ENCODE data around the gene DYNC1I2.

DYNC1I2 gene

GRCh38 chr2:171785450-171785849 is 98.2 kb downstream of the DYNC1I2 start:
- DNase-seq: no peak

GRCh38 chr2:171787333-171788072 is 100.2 kb downstream of the DYNC1I2 start:
- no peak for DNase-seq

DNA sequence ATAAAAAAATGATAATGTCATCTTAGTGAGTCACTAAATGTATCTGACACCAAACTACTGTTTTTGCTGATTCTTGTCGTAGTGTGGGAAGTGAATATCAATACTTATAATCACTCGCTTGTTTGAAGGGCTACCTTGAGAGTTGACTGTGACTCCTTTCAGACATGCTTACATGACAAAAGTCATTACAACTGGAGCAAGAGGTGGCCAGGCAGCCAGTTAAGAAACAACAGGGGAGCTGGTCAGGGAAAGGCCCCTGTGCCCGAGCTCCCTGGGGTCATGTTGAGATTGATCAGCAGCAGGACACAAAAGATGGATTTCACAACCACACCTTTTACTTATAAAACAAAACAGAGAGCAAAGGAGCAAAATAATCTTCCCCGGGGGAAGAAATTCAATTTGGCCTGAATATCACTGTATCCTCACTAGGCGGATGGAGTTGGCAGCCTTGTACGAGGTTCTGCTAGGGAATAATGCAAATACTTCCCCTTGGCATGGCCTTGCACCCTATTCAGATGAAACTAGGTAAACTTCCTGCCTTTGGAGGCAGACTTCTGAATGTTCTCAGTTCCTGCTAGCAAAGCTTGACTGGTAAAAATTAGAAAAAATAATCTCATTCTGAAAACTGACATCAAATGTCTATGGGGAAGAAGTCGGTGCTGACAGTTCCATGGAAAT is 101.2 kb downstream of the DYNC1I2 start:
- DNase-seq: no peak

DNA sequence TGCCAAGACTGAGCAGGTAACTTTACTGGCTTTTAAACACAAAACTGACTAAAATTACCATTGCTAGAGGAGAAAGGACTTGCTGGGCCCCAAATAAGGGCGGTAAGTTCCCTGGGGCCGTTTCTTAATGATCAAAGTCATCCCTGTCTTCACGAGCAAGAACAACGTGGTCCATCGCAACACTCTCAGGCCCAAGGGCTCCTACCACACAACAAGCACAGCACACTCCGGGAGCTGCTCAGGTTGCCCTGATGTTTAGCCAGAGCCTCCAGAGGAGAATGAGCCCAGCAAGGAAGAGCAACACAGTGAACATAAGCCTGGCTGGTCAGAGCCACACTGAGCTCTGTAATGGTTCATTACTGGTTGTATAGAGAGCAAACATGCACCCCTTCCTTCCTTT is 102.7 kb downstream of the DYNC1I2 start:
- DNase-seq: no peak

GRCh38 chr2:171791361-171791760 is 104.1 kb downstream of the DYNC1I2 start:
- no peak for DNase-seq

GRCh38 chr2:171792157-171792556 is 104.9 kb downstream of the DYNC1I2 start:
- DNase-seq: no peak

DNA sequence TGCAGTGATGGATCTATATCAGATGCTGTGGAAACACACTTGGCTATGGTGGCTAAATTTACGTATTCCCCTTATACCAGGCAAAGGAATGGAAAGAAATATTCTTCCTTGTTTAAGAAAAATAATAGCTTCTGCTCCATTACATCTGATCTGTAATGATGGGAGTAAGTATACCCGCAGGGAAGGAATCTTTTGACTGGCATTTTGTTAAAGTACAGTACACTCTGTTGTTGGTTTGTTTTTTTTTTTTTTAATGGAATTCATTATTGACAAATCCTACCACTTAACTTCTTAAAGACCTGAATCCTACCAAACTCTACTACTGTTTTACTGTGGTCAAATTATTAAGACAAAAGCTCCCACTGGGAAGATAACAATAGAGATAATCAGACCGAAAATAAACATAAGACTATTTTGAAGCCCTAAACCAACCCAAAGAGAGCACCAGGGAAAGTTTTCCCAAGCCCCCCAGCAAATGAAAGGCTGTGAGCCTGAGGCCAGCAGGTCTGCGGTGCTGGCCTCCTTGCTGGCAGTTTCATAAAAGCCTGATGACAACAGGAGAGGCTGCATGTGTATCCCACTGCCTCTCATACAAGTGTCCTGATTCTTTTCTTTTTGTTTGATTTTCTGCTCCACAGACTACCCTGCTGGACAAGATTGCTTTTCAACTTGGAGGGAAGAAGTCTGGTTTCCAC is 105.8 kb downstream of the DYNC1I2 start:
- no peak for DNase-seq

DNA sequence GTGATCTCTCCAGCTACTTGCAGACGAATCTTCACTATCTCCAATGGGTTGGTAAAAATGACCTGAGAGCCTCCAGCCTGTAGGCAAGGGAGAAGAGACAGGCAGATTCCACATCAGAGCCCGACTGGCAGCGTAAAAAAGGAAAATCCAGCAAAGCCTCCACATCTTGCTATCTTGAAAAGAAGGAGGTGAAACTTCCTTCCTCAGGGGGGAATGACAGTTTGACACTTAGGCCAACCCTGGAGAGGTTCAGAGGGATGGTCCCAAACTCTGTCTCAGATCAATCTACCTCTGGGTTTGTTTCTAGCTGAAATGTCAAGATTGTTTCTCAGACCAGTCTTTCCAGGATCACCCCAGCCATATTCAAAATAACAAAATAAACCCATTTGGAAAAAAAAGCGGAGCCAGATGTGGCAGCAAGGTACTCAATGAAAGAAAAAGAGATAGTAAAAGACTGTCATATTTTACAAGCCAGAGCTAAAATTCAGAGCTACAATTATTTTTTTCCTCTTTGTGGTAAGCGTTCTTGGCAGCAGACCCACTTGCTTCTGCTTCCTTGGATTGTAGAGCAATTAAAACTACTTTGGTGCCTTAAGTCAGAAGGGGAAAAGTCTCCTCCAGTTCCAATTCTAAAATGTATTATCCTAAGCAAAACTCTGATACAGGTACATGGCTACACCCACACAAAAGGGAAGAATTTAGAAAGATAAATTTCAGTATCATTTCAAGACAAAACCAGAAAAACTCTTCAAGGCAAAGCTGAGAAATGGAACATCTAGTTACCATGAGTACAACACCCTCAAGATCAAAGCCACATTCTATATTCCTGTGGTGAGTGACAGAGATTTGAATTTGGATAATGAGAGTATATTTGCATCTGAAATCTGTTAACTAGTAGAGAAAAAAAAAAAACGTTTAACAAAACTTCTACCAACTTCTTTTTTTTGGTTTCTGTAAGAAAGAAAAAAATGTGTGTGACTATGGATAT is 106.7 kb downstream of the DYNC1I2 start:
- peak in 1 of 4 experiments; percentile 6 for DNase-seq

DNA sequence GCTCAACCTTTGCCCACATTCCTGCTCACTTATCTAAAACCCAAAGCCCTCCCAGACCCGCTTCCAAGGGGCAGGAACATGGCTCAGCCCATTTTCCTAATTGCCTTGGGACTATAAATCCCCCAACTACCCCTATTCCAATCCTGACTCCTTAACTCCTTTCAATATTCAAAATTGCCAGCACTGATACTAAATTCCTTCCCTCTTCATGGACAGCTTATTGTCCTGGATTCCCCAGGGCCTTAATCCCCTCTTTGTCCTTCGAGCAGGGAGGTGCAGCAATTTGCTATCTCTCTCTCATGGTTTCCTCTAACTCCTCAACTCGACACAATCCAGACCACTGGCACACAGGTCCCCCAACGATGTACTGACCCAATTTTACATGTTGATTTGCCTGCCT is 107.6 kb downstream of the DYNC1I2 start:
- no peak for DNase-seq

Measured in suppressor macrophage (primary cell).